HG02678 (cell line): ENCODE measurements around the gene SLC39A1.
"Not testable (repeated sequence)": the region's sequence is repeated elsewhere in the genome, so short reads cannot be mapped to it uniquely, and the experiment has no call there.

Experiments
- ATAC-seq: cut with Tn5 transposase; IDR thresholded peaks from one replicate; pipeline ENCODE4 v1.9.1; 2021; ENCODE audit warnings: mild to moderate bottlenecking, moderate library complexity; ENCODE audit not compliant: unreplicated experiment

Gene SLC39A1, protein sequence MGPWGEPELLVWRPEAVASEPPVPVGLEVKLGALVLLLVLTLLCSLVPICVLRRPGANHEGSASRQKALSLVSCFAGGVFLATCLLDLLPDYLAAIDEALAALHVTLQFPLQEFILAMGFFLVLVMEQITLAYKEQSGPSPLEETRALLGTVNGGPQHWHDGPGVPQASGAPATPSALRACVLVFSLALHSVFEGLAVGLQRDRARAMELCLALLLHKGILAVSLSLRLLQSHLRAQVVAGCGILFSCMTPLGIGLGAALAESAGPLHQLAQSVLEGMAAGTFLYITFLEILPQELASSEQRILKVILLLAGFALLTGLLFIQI

DNA sequence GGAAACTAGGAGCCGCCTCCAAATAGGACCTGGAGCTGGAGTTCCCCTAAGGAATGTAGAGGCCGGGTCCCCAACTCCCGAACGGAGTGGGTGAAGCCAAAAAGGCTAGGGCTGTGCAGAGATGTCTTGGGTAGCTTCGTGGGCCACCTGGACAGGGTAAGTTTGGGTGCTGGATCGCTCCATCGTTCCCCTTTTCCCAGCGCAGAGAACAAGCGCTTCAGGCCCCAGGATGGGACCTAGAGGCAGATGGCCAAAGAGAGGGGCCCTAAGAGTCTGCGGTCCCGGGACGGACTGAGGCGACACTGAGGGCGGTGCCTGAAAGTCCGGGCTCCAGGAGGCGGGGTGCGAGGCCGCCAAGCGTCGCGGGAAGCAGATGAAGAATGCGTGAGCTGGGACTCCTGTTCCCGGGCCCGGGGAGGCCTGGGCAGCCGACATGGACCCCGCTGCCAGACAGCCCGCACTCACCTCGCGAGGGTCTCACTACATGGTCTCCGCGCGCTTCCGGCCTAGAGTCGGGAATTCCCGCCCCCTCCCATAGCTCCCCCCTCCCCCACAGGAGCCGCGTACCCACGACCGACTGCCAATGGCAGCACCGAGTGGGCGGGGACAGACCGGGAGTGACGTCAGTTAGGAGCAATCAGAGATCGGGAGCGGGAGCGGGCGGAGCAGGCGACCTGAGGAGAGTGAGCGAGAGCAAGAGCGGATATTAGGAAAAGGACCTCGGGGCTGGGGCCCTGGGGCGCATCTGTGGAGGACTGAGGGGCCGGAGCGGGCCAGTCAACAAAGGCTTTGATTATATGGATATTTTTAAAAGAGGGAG is at the start of gene SLC39A1:
SLC39A1 (minus strand) TSS at position 508 of the 820 bp plus-strand sequence. CDS start 822 bp downstream, outside the sequence.
- ATAC-seq, result peak; percentile 52

DNA sequence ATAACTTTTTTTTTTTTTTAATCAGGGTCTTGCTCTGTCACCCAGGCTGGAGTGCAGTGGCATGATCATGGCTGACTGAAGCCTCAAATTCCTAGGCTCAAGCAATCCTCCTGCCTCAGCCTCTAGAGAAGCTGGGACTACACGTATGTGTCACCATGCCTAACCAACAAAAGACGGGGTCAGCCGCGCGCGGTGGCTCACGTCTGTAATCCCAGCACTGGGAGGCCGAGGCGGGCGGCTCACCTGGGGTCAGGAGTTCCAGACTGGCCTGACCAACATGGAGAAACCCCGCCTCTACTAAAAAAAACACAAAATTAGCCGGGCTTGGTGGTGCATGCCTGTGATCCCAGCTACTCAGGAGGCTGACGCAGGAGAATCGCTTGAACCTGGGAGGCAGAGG is 49.2 kb upstream of the SLC39A1 start:
- not testable (repeated sequence) for ATAC-seq

DNA sequence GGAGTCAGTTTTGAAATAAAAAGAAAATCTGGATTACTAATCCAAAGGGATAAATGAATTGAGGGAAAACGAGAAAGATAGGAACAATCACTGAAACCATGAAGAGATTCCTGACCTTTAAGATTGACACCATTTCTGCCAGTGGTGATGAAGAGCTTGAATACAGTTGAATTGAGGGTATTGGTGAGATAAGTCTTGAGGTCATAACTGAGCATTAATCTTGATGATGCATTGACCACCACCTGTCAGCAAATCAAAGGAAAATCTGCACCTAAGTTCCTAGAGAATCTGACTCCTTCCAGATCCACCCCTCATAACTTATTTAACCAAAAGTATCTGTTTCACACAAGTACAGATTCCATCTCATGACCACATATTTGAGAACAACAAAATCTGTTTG is 48.8 kb upstream of the SLC39A1 start:
- ATAC-seq, result no peak

DNA sequence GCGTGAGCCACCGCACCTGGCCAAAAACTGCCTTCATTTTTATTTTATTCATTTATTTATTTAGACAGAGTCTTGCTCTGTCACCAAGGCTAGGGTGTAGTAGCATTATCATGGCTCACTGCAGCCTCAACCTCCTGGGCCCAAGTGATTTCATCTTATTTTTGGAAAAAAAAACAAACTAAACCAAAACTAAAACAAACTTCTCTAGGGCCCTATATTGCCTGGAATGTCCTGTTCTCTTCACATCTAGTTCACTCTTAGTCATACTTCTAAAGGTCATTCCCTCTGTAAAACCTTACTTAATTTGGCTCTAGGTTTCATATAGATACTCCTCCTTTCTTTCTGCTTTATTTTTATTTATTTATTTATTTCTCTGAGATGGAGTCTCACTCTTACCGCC is 42.8 kb upstream of the SLC39A1 start:
- no peak for ATAC-seq

DNA sequence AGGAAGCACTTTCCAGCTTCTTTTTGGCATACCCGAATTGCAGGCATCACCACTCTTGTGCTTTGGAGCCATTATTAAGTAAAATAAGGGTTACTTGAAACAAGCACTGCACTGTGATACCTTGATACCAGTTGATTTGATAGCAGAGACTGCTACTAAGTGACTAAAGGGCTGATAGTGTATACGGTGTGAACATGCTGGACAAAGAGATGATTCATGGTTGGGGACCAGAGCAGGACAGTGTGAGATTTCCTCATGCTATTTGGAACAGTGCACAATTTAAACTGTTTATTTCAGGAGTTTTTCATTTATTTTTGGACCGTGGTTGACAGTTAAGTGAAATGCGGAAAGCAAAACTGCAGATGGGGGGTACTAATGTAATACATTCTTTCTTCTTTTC is 37.1 kb upstream of the SLC39A1 start:
- ATAC-seq, result no peak

DNA sequence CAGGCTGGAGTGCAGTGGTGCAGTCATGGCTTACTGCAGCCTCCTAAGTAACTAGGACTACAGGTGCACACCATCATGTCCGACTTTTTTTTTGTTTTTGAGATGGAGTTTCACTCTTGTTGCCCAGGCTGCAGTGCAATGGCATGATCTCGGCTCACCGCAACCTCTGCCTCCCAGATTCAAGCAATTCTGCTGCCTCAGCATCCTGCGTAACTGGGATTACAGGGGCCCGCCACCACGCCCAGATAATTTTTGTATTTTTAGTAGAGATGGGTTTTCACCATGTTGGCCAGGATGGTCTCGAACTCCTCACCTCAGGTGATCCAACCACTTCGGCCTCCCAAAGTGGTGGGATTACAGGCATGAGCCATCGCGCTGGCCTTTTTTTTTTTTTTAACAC is 33.5 kb upstream of the SLC39A1 start:
- ATAC-seq, result not testable (repeated sequence)

DNA sequence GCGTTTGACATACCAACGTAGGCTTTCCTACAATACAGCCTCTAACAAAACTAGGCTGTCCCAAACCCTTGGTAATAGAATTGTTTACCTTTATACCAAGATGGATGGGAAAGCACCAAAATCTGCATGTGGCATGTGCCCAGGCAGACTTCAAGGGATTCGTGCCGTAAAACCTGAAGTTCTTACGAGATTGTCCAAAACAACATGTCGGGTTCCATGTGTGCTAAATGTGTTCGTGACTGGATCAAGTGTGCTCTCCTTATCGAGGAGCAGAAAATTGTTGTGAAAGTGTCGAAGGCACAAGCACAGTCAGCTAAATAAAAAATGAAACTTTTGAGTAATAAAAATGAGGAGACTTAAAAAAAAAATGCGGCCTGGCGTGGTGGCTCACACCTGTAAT is 32.3 kb upstream of the SLC39A1 start:
- ATAC-seq, result no peak

DNA sequence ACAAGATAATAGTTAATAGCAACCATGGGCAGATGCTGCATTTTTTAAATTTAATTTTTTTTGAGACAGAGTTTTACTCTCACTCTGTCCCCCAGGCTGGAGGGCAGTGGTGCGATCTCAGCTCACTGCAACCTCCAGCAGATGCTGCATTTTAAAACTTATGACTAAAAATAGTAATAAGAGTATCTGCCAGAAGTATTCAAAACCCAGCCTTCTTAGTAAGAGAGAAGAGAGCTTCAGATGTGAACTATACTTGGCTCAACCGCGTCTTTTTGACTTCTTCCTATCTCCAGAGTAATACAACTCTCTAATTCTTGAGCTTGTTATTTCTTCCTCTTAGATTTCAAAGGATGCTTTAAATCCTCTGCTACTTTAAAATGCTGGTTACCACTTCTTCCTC is 31.9 kb upstream of the SLC39A1 start:
- ATAC-seq, result no peak

DNA sequence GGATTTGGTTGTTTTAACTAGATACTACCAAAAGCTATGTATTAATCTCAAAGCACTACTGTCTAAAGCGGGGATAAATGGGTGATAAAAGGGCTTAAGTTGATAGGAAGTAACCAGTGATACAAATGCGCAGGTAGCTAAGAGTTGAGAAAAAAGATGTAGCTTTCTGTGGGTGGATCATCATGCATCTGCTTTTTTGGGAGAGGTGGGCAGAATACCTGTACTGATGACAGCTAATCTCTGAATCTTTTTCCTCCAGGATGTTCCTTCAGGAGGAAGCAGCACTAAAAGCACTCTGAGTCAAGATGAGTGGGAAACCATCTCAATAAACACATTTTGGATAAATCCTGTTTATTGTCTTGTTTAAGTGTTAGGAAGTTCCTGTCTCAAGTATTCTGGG is 28.5 kb upstream of the SLC39A1 start:
- no peak for ATAC-seq

DNA sequence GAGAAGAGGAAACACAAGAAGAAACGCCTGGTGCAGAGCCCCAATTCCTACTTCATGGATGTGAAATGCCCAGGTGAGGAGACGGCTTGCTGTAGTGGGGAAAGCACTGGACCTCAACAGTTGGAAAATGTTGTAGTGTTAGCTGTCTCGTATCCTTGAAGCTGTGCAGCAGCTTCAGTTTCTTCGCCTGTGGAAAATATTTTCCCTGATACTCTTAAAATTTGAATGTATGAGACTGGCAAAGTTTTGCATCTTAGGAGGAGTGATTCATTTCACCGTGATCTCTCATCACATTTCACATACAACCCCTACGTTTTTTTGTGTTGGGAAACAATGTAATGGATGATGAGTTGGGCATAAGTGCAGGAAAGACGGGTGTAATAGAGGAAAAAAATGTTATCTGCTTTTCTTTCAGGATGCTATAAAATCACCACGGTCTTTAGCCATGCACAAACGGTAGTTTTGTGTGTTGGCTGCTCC is 27.9 kb upstream of the SLC39A1 start:
- no peak for ATAC-seq

DNA sequence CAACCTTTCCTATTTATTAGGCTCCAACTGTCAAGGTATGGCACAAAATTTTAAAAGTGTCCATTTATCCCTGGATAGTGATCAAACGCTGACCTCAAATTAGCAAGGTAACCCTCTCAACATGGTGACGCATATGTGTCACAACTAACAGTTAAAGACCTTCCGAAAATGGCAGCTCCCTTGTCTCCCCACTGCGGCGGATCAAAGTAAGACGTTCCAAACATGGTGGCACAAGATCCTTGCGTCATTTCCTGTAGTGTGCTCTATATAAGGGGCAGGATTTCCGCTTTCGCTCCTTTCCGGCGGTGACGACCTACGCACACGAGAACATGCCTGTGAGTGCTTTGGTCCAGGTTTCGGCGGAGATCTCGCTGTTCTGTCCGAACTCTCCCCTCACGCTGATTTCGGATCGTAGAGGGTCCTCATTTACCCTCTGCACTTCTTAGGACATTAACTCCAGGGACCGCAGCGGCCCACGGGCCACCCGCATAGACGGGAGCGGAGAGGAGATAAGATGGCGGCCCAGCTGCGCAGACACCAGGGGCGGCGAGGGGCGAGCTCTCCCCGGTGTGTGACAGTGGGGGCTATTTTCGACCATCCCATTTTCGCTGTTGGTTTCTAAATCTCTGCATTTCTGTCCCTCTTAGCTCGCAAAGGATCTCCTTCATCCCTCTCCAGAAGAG is 27.3 kb upstream of the SLC39A1 start, which contains the start of gene RPS27:
RPS27 (plus strand) TSS at position 295 of the 683 bp plus-strand sequence; CDS start at position 330, 35 bp downstream.
- peak; percentile 72 for ATAC-seq

DNA sequence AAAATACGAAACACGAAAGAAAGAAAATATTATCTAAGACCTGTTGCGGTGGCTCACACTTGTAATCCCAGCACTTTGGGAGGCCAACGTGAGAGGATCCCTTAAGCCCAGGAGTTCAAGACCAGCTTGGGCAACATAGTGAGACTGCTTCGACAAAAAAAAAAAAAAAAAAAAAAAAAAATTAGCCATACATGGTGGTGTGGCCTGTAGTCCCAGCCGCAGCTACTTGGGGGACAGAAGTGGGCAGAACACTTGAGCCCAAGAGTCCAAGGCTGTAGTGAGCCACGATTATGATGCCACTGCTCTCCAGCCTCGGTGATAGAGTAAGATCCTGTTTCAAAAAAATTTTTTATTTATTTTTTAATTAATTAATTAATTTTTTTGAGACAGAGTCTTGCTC is 24.3 kb upstream of the SLC39A1 start:
- no peak for ATAC-seq

DNA sequence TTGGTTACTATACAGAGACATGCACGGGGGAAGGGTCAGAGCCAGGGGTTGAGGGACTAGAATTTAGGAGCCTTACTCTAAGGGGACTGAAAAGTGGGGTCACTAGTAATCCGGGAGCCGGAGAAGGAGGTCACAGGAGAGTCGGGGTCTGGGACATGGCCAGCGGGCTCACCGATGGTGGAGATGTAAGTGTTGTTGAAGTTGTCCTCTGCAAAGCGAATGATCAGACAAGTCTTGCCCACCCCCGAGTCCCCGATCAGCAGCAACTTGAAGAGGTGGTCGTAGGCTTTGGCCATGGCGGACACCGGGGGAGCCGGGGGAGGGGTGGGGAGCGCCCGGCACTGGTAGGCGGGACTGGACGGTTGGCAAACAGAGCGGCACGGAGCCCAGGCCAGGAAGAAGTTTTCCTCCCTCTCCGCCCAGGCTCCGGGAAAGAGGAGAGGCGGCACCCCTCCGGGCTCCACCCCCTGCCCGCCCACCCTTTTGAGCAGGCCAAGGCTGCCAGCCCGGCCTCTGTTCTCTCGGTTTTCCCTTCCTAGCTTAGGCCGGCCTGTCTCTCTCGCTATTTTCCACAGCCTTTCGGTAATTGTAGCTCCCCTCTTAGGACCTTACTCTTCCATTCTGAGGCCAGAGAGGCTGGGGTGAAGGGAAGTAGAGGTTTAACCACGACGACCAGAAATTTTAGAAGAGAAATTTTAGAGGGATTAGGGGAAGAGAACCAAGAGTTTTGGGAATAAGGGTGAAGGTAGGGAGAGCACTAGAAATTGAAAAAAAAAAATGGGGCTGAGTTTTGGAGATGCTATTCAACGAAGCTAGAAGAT is 22.8 kb upstream of the SLC39A1 start, which contains the start of gene RAB13:
RAB13 (minus strand) TSS at position 399 of the 821 bp plus-strand sequence; CDS start at position 296, 103 bp downstream.
- ATAC-seq, result no peak

DNA sequence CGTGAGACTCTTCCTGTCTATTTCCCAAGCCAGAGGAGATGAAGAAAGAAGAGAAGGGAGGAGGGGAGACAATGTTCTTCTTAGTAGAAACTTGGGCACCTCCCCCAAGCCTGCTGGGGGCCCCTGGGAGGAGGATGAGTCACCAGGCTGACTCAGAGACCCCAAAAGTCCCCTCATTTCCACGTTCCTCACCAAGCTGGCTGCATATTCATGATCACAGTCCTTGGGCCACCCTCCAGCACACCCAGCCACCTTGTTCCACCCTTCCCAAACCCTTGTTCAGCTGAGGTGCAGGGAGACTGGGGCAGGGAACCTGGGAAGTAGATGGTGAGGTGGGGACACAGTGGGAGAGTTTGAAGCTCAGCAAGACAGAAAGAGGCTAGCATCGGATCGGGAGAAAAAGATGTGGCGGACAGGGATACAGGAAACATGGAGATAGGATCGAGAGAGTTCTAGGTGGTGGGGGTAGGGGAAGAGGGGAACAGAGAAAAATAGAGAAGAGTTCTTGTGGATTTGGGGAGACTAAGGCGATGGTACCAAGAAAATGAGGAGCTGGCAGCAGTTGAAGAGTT is 22.1 kb upstream of the SLC39A1 start:
- no peak for ATAC-seq

DNA sequence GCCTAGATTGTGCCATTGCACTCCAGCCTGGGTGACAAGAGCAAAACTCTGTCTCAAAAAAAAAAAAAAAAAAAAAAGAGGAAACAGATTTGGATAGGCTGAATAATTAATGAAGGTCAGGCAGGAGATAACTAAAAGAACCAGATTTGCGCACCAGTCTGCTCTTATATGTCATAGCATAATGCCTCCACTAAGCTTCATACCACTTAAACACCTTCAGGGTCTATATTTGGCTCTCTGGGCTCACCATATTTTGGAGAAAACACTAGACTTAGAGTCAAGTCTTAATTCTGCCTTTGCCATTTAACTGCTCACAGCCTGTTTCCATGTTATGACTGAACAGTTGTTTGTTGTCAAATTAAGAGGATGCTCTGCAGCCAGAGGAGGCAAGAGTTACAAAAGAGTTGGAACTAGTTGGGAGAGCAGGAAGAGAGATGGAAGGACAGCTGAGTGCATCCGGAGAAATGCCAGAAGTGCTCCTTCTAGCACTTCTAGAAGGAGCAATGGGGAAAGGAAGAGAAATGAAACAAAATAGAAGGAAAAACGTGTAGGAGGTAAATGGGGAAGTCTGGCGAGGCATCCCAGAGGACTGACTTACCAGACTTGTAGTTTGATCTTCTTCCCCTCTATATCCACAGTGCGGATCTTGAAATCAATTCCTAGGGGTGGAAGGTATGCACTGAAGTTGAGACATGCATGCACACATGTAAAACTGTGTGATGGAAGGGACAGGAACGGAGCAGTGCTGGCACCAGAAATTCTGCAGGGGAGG is 21.0 kb upstream of the SLC39A1 start:
- no peak for ATAC-seq

DNA sequence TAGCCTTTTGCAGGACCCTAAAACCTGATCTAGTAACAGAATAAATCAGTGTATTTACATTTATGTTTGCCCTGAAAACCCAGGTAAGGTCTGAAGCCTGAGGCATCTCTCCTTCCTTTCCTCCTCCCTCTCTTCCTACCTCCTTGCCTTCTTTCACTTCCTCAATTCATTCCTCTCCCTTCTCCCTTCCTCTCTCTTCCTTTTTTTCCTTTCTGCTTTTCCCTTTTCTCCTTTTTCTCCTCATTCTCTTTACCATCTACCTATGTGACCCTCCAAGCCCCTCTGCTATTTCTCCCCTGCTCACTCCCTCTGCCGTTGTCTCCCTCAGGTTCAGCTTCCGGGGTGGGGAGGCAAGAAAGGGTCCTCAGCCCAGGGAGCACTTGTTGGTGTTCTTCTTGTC is 18.4 kb upstream of the SLC39A1 start:
- ATAC-seq, result not testable (repeated sequence)

DNA sequence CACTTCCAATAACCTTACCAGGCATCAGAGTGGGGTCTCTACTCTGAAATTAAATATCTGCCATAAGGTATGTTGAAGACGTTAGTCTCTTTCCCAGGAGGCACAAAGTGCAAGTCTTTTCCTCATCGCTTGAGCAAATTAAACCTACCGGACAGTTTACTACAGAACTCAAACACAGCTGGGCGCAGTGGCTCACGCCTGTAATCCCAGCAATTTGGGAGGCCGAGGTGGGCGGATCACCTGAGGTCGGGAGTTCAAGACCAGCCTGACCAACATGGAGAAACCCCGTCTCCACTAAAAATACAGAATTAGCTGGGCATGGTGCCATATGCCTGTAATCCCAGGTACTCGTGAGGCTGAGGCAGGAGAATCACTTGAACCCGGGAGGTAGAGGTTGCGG is 15.8 kb upstream of the SLC39A1 start:
- ATAC-seq, result not testable (repeated sequence)

DNA sequence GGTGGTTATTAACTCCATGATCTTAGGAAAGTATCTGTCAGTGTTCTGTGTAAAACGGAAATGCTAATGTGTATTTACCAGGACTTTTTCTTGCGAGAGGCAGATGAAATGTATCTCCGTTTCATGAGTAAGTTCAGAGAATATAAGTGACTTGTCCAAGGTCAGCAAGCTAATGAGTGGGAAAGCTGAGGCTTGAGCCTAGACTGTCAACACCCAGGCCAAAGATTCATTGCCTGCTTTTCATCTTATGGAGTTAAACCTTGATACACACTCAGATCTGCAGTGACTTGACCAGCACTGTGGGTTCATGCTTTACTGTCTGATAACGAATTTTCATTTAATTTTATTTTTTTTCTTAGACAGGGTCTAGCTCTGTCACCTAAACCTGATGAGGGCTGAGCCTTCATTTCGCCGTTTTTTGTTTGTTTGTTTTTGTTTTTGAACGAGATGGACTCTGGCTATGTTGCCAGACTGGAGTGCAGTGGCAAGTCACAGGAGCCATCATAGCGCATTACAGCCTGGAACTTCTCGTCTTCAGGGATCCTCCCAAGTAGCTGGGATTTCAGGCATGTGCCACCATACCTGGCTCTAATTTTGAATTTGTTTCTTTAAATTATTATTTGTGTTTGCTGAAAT is 15.1 kb upstream of the SLC39A1 start:
- ATAC-seq, result no peak
